Measurements from ENCODE around the gene CNTN3. TPM values are rescaled to one million over a fixed set of nuclear protein-coding genes. Genes with fewer than 3 reads are reported as not detected.

CNTN3 gene
- total RNA-seq, 1 donor, result 6.5 TPM

DNA sequence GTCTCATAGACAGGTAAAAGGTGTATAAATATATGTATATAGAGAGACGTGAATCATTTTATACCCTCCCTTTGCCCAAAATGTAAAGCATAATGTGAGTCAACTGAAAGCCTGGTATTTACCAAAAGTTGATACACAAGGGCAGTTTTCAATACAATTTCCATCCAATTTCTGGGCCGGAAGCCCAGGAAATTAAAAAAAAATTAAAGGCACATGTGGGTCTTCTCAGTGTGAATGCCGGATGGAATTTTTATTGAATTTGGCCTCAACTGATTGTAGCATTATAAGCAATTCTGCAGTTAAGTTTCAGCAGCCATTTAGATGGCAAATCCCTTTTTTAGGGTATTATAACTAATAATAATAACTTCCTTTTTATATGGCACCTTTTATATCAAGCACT, 3.3 kb upstream of the CNTN3 start:
- DNase-seq (ENCODE audit: low read depth), result no peak
- TF ChIP-seq, protein P1, sequence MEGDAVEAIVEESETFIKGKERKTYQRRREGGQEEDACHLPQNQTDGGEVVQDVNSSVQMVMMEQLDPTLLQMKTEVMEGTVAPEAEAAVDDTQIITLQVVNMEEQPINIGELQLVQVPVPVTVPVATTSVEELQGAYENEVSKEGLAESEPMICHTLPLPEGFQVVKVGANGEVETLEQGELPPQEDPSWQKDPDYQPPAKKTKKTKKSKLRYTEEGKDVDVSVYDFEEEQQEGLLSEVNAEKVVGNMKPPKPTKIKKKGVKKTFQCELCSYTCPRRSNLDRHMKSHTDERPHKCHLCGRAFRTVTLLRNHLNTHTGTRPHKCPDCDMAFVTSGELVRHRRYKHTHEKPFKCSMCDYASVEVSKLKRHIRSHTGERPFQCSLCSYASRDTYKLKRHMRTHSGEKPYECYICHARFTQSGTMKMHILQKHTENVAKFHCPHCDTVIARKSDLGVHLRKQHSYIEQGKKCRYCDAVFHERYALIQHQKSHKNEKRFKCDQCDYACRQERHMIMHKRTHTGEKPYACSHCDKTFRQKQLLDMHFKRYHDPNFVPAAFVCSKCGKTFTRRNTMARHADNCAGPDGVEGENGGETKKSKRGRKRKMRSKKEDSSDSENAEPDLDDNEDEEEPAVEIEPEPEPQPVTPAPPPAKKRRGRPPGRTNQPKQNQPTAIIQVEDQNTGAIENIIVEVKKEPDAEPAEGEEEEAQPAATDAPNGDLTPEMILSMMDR (IDR thresholded peaks at IDR 0.05; ENCODE audit: insufficient read depth, low read depth, low read length), result no peak
- H3K4me3 ChIP-seq (ENCODE audit: low read depth, low read length), result no peak overlapping the region

DNA sequence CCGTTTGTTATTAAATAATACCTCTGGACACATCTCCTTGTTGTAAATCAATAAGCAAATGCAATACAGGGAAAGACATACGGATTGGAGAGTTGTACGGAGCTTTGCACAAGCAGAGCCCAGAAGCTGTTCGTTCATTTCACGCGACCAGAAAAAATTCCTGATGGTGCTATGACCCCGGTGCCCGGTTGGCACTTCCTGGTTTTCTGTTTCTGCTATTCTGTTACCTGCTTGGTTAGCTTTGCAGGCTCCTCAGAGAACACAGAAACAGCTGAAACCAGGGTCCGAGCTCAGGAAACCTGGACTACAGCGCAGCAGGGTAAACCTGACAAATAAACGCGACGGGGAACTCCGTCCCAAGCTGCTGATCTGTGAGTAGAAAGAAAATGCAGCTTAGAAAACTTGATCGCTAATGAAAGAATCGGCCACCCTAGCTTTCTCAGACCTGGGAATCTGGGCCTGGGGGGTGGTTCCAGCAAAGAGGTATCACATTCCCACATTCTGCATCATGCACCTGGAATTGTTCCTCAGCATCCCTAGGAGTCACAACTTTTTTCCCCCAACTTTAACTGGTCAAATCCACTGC, 845 bp downstream of the CNTN3 start:
- TF ChIP-seq, protein P1 (IDR thresholded peaks at IDR 0.05; ENCODE audit: insufficient read depth, low read depth, low read length), result no peak
- DNase-seq (ENCODE audit: low read depth), result no peak
- peak overlapping the region; percentile 9 for H3K4me3 ChIP-seq (ENCODE audit: low read depth, low read length)

DNA sequence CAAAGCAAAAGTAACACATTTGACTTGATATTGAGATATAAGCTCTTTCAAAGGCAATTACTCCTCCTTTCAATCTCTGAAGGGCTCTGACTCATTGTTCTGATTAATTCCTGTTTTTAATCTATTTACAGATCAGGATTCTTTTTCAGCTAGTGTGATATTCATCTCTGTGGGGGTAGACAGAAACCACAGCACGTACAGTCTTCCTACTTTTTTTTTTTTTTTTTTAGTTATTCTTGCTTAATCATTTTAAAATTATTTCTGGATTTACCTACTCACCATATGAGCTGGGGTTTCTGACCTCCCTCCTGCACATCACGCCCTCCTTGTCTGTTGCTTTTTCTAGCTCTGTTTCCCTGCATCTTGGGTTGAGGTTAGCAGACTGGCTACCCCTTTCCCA, 1.4 kb downstream of the CNTN3 start:
- DNase-seq (ENCODE audit: low read depth), result no peak
- TF ChIP-seq, protein P1 (IDR thresholded peaks at IDR 0.05; ENCODE audit: insufficient read depth, low read depth, low read length), result no peak
- no peak overlapping the region for H3K4me3 ChIP-seq (ENCODE audit: low read depth, low read length)

DNA sequence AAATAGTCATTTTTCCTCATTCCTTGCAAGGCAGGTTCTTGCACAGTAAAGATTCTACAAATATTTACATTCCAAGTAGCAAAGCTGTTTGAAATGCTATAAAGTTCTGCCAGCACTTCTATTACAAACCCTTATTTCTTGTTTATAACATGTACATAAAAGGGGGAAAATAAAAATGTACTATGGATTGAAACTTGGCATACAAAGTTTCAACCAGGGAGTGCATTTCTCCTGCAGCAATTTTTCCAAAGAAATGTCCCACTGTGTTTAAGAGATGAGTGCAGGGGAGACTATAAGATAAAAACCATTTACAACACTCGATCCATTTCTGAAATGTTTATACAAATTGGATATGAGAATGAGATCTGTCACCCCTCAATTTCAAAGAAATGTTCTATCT, 3.3 kb downstream of the CNTN3 start:
- no peak for DNase-seq (ENCODE audit: low read depth)
- H3K4me3 ChIP-seq (ENCODE audit: low read depth, low read length), result no peak overlapping the region
- TF ChIP-seq, protein P1 (IDR thresholded peaks at IDR 0.05; ENCODE audit: insufficient read depth, low read depth, low read length), result no peak

DNA sequence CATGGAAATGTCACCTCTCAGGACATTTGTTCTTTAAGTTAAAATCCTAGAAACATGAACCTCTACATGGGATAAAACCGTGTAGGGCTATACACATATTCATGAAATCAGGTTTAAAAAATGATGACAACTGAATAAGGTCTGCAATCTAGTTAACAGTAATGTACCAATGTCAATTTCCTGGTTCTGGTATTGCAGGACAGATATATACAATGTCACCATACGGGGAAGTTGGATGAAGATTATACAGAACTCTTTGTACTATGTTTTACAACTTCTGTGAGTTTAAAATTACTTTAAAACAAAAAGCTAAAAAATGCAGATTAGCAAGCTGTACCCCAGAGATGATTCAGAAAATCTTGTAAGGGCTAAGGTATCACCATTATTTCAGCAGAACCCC, 6.7 kb downstream of the CNTN3 start:
- no peak overlapping the region for H3K4me3 ChIP-seq (ENCODE audit: low read depth, low read length)
- TF ChIP-seq, protein P1 (IDR thresholded peaks at IDR 0.05; ENCODE audit: insufficient read depth, low read depth, low read length), result no peak
- DNase-seq (ENCODE audit: low read depth), result no peak

DNA sequence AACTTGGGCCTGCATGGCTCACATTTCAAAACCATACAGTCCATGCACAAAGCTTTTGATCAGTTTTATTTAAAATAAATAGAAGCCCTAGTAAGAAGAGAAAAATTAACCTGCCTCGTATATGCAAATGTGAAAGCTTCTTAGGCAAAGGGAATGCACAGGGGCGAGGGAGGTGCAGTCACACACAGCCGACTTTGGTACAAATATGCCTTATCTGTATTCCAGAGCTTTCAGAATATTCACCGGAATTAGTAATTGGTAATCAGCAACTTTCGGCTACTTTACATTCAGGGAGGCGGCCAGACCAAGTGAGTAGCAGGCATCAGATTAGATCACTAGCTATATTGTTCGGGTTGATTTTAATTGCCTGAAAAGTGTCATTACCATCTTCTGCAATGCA, 7.5 kb downstream of the CNTN3 start:
- TF ChIP-seq, protein P1 (IDR thresholded peaks at IDR 0.05; ENCODE audit: insufficient read depth, low read depth, low read length), result no peak
- H3K4me3 ChIP-seq (ENCODE audit: low read depth, low read length), result no peak overlapping the region
- DNase-seq (ENCODE audit: low read depth), result no peak

DNA sequence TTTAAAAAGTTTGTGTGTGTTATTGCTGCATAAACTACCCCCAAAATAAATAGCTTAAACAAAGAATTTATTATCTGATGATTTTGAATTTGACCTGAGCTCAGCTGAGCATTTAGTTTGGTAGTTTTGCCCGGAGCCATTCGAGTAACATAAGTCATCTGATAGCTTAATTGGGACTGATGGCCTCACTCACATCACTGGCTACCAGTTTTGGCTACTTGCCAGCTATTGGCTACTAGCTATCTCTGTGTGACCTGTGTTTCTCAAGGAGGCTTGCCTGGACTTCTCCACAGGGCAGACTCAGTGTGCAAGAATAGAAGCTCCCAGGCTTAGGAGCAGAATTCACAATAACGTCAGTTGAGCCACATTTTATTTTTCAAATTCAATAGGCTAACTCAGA, 9.0 kb downstream of the CNTN3 start:
- DNase-seq (ENCODE audit: low read depth), result no peak
- H3K4me3 ChIP-seq (ENCODE audit: low read depth, low read length), result no peak overlapping the region
- TF ChIP-seq, protein P1 (IDR thresholded peaks at IDR 0.05; ENCODE audit: insufficient read depth, low read depth, low read length), result no peak

Measured in fibroblast of villous mesenchyme (primary cell).